BE2C (cell line): ENCODE results near the gene C18orf32.

Source experiments
- DNase-seq: peaks from one replicate; pipeline ENCODE4 v3.0.0-alpha.2; 2020
- H3K27me3 ChIP-seq: fragments of 250-450 bp; sonication (Bioruptor Pico); 2 replicates; pipeline ENCODE4 v1.5.1; 2020; ENCODE audit warnings: mild to moderate bottlenecking
- H3K36me3 ChIP-seq: fragments of 250-450 bp; sonication (Bioruptor Pico); 2 replicates; pipeline ENCODE4 v1.5.1; 2020; ENCODE audit warnings: mild to moderate bottlenecking
- H3K4me1 ChIP-seq: fragments of 250-450 bp; sonication (Bioruptor Pico); 2 replicates; pipeline ENCODE4 v1.5.1; 2020
- H3K4me3 ChIP-seq: 2 replicates; pipeline ENCODE4 v1.5.1; 2011; ENCODE audit warnings: low read depth, low read length
- H3K9me3 ChIP-seq: fragments of 250-450 bp; sonication (Bioruptor Pico); 2 replicates; pipeline ENCODE4 v1.5.1; 2020
- TF ChIP-seq, protein P1 (sequence below): IDR thresholded peaks from 2 replicates; pipeline ENCODE4 v1.5.1; 2012; ENCODE audit warnings: mild to moderate bottlenecking, low read depth, low read length

C18orf32 gene

GRCh38 chr18:49447810-49448745, 39.0 kb downstream of the C18orf32 start:
- Histone ChIP-seq H3K4me3 (no peak overlapping the region), H3K27me3 (no peaks in the 10 kb centered on the region), H3K4me1 (peaks cover 2% of the 10 kb centered on the region; the same call in 1 of the 2 replicates), H3K36me3 (no peaks in the 10 kb centered on the region), H3K9me3 (no peaks in the 10 kb centered on the region)
- TF ChIP-seq, protein P1, sequence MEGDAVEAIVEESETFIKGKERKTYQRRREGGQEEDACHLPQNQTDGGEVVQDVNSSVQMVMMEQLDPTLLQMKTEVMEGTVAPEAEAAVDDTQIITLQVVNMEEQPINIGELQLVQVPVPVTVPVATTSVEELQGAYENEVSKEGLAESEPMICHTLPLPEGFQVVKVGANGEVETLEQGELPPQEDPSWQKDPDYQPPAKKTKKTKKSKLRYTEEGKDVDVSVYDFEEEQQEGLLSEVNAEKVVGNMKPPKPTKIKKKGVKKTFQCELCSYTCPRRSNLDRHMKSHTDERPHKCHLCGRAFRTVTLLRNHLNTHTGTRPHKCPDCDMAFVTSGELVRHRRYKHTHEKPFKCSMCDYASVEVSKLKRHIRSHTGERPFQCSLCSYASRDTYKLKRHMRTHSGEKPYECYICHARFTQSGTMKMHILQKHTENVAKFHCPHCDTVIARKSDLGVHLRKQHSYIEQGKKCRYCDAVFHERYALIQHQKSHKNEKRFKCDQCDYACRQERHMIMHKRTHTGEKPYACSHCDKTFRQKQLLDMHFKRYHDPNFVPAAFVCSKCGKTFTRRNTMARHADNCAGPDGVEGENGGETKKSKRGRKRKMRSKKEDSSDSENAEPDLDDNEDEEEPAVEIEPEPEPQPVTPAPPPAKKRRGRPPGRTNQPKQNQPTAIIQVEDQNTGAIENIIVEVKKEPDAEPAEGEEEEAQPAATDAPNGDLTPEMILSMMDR, result peak; percentile 63
- peak; percentile 57 for DNase-seq

DNA sequence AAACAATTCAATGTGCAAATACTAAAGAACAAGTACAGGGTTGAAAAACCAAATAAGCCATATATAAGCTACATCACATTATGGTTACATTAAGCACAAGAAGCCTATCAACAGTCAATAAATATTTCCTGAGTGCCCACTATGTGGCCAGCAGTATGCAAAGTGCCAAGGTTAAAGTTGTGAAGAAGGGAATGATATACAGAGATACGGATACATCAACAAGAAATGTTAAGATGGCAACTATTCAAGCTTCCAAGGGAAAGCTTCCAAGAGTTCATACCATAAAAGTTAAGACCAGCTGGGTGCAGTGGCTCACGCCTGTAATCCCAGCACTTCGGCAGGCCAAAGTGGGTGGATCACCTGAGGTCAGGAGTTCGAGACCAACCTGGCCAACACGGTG, 40.6 kb downstream of the C18orf32 start:
- peaks cover 2% of the 10 kb centered on the region; the same call in 1 of the 2 replicates for H3K4me1 ChIP-seq
- TF ChIP-seq, protein P1, result no peak
- DNase-seq, result no peak
- no peaks in the 10 kb centered on the region for H3K36me3 ChIP-seq
- no peak overlapping the region for H3K4me3 ChIP-seq
- H3K27me3 ChIP-seq, result no peaks in the 10 kb centered on the region
- no peaks in the 10 kb centered on the region for H3K9me3 ChIP-seq

DNA sequence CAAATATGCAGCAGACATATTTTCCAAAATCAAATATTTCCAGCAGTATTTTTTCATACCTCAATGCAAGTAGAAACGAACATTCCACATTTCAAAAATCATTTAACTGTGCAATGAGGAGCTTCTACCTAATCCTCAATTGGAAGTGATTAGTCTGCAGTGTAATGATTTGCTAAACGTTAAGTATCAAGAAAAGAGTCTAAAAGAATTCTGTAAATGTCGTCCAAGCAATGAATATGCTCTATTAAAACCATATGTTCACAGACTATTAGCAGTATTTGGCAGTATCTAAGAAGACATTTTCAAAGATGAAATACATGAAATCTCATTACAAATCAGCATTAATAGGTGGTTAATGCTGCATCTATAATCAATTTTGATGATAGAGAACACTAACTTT, 42.5 kb downstream of the C18orf32 start:
- Histone ChIP-seq H3K4me3 (no peak overlapping the region), H3K9me3 (no peaks in the 10 kb centered on the region), H3K27me3 (no peaks in the 10 kb centered on the region), H3K36me3 (no peaks in the 10 kb centered on the region), H3K4me1 (peaks cover 2% of the 10 kb centered on the region; the same call in 1 of the 2 replicates)
- no peak for DNase-seq
- TF ChIP-seq, protein P1, result no peak

GRCh38 chr18:49443837-49444236, 43.2 kb downstream of the C18orf32 start:
- TF ChIP-seq, protein P1, result no peak
- H3K9me3 ChIP-seq, result no peaks in the 10 kb centered on the region
- no peak overlapping the region for H3K4me3 ChIP-seq
- no peak for DNase-seq
- H3K36me3 ChIP-seq, result no peaks in the 10 kb centered on the region
- peaks cover 2% of the 10 kb centered on the region; the same call in 1 of the 2 replicates for H3K4me1 ChIP-seq
- no peaks in the 10 kb centered on the region for H3K27me3 ChIP-seq

DNA sequence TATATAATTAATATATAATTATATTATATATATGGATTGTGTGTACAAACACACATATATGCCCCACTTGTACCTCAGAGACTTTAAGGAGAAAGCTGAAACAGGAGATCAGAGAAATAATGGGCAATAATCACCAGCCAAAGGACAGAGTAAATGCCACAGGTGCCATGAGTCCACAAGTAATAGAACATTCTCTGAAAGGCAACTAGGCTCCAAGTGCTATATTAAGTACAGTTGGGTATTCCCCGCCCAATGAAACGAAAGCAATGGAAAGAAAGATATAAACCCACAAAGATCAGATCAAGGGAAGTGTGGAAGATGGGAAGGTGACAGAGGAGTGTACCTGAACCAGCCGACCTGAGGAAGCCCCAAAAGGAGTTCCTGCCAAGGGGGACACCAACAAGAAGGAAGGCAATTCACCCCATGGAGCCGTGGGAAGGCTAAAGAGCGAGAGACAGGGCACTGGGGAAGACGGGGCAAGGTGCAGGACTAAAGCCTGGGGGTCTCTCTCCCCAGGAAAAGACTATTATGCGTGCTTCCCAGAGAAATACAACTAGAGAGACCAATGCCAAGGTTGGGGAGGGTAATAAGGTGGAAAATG, 45.6 kb downstream of the C18orf32 start:
- H3K4me3 ChIP-seq, result no peak overlapping the region
- no peaks in the 10 kb centered on the region for H3K9me3 ChIP-seq
- TF ChIP-seq, protein P1, result no peak
- H3K36me3 ChIP-seq, result no peaks in the 10 kb centered on the region
- DNase-seq, result no peak
- no peaks in the 10 kb centered on the region for H3K27me3 ChIP-seq
- H3K4me1 ChIP-seq, result no peaks in the 10 kb centered on the region

DNA sequence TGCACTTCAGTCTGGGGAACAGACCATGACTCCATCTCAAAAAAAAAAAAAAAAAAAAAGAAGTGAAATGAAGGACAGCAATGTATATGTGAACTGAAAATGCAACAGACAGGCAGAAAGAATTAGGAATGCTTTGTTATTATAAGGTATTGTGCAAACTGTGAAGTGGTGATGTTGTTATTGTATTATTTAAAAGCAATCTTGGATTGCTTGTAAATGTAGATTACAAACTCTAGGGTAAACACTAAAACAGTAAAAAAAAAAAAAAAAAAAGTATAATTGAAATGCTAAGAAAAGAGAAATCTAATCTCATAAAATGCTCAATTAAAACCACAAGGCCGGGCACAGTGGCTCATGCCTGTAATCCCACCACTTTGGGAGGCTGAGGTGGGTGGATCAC, 51.9 kb downstream of the C18orf32 start:
- TF ChIP-seq, protein P1, result no peak
- no peaks in the 10 kb centered on the region for H3K27me3 ChIP-seq
- DNase-seq, result no peak
- H3K9me3 ChIP-seq, result no peaks in the 10 kb centered on the region
- H3K36me3 ChIP-seq, result no peaks in the 10 kb centered on the region
- H3K4me1 ChIP-seq, result no peaks in the 10 kb centered on the region
- no peak overlapping the region for H3K4me3 ChIP-seq
